ENCODE results near the gene WDR7.

DNA sequence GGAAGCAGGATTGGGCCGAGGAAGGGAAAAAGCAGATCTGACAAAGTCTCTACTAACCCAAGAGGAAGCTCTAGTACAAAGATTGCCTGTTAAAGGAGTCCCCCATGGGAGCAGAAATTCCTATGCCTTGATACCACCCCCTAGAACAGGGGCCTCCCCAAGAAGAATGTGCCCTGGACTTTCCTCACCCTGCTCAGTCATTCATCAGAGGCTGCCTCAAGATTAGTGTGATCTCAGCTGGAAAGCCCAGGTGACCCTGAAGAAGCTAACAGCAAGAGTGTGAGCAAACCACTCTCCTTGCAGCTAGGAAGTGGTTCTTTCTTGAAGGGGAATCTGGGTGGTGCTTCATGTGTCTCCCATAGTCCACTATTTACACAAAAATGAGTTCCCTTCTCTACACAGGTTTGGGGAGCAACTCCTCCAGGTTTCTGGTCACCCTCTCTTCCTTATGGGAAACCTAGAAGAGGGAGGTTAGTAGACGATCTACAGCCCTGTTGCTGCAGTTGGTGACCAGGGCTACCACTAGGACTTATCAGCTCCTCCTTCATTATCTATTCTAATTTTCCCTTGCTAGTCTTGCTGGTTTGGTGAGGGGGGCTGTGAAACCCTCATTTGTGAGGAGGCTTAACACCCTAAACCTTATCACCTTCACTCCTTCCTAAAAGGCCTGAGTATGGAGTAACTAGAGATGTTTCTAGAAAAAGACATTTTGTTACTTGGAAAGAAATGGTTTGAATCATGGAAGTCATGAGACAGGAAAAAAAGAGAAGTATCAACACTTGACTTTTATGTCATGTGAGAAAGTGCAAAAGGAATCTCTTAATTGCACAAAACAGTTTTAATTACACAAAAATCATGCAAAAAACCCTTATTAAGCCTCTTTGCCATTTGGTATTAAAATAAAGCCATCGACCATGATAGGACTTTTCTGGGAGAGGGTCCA is 2.9 kb upstream of the WDR7 start:
- no peak for TF ChIP-seq POLR2A (IDR thresholded peaks at IDR 0.05; ENCODE audit: low read depth)
- no peak for TF ChIP-seq EP300 (IDR thresholded peaks at IDR 0.05)
